Thyroid gland (tissue), 4 donors: ENCODE measurements around the gene TMEM214. TPM values are rescaled to one million over a fixed set of nuclear protein-coding genes. Genes with fewer than 3 reads are reported as not detected.

Source experiments
- DNase-seq, 2 donors: peaks; one replicate each; pipeline ENCODE4 v3.0.0-alpha.2; 2019
- H3K27ac ChIP-seq, 3 donors: fragments of 200-600 bp; sonication (generic); 1 replicate in 2 of 3; 2 replicates in 1 of 3; pipeline ENCODE4 v1.5.1; 2016 to 2019; ENCODE audit warnings: mild to moderate bottlenecking in 1 of 3, moderate library complexity in 1 of 3
- H3K27me3 ChIP-seq: fragments of 200-600 bp; sonication (generic); one replicate; pipeline ENCODE4 v1.5.1; 2019
- H3K36me3 ChIP-seq, 2 donors: fragments of 200-600 bp; sonication (generic); one replicate each; pipeline ENCODE4 v1.5.1; 2016 to 2019
- H3K4me1 ChIP-seq, 2 donors: fragments of 200-600 bp; sonication (generic); one replicate each; pipeline ENCODE4 v1.5.1; 2017 to 2019
- H3K4me3 ChIP-seq, 3 donors: fragments of 200-600 bp; sonication (generic); replicated peaks in 1 of 3; 1 replicate in 2 of 3; 2 replicates in 1 of 3; pipeline ENCODE4 v1.5.1; 2016; ENCODE audit warnings: mild to moderate bottlenecking in 1 of 3
- H3K9me3 ChIP-seq: fragments of 200-600 bp; sonication (generic); one replicate; pipeline ENCODE4 v1.5.1; 2017
- POLR2A ChIP-seq, 2 donors: fragments of 450-650 bp; IDR thresholded peaks; one replicate each; pipeline ENCODE4 v1.6.1; 2017; ENCODE audit warnings: antibody characterized with exemption in 2 of 2, mild to moderate bottlenecking in 2 of 2, moderate library complexity in 1 of 2
- WGBS, 2 donors: methylation state at CpG; one replicate each; pipeline ENCODE4 v1.1.5; 2017; 5-methylcytosine and 5-hydroxymethylcytosine counted together
- intact Hi-C: fragments of 100-400 bp; cut with DNase I; formaldehyde crosslinking; loops from one replicate; pipeline ENCODE4 v1.15.1; 2023
- total RNA-seq, 4 donors: library from RNA; depleted of rRNA; stranded (reverse); fragments of >200 nt; gene quantifications; one replicate each; pipeline ENCODE4 v1.2.3, GENCODE V29; 2016
- TF ChIP-seq, protein P1 (sequence below), 6 experiments: fragments of 200-600 bp in 3 of 6; fragments of 450-650 bp in 3 of 6; sonication (generic) in 3 of 6; IDR thresholded peaks; one replicate each; pipeline ENCODE4 v1.5.1; 2016 to 2019; ENCODE audit warnings: antibody characterized with exemption in 6 of 6, mild to moderate bottlenecking in 2 of 6, inconsistent platforms in 1 of 6, moderate library complexity in 1 of 6

The TMEM214 gene
- total RNA-seq, 4 donors from 2014 or later, result 43.3 to 93.8 (median 78.9) TPM

- 75 to 100% methylated on average over 3 of the region's 3 CpGs for WGBS, 2 donors
- H3K27ac ChIP-seq, result no peak overlapping the region
- no peaks in the 10 kb centered on the region for H3K9me3 ChIP-seq
- no peak for DNase-seq
- no peak overlapping the region for H3K4me3 ChIP-seq
- H3K4me1 ChIP-seq, result peaks cover 6 to 20% of the 10 kb centered on the region in 2 donors
- H3K36me3 ChIP-seq, result peaks cover 5 to 6% of the 10 kb centered on the region in 2 donors
- TF ChIP-seq, protein P1, sequence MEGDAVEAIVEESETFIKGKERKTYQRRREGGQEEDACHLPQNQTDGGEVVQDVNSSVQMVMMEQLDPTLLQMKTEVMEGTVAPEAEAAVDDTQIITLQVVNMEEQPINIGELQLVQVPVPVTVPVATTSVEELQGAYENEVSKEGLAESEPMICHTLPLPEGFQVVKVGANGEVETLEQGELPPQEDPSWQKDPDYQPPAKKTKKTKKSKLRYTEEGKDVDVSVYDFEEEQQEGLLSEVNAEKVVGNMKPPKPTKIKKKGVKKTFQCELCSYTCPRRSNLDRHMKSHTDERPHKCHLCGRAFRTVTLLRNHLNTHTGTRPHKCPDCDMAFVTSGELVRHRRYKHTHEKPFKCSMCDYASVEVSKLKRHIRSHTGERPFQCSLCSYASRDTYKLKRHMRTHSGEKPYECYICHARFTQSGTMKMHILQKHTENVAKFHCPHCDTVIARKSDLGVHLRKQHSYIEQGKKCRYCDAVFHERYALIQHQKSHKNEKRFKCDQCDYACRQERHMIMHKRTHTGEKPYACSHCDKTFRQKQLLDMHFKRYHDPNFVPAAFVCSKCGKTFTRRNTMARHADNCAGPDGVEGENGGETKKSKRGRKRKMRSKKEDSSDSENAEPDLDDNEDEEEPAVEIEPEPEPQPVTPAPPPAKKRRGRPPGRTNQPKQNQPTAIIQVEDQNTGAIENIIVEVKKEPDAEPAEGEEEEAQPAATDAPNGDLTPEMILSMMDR (IDR thresholded peaks at IDR 0.05), result no peak
- TF ChIP-seq POLR2A (IDR thresholded peaks at IDR 0.05), result no peak
- H3K27me3 ChIP-seq, result no peaks in the 10 kb centered on the region
- intact Hi-C loops, result no loop called here
Measured at GRCh38 chr2:27018142-27018541, 14.6 kb upstream of the TMEM214 start.

GRCh38 chr2:27019459-27019858 is 13.3 kb upstream of the TMEM214 start:
- 83 to 94% methylated on average over 9 of the region's 9 CpGs for WGBS, 2 donors
- Histone ChIP-seq H3K4me3 (no peak overlapping the region), H3K27ac (peak overlapping the region in 1 of 3 donors; percentile 23), H3K9me3 (no peaks in the 10 kb centered on the region), H3K4me1 (peaks cover 6 to 20% of the 10 kb centered on the region in 2 donors), H3K27me3 (no peaks in the 10 kb centered on the region), H3K36me3 (peaks cover 8 to 19% of the 10 kb centered on the region in 2 donors)
- TF ChIP-seq POLR2A (IDR thresholded peaks at IDR 0.05), result no peak
- TF ChIP-seq, protein P1 (IDR thresholded peaks at IDR 0.05), result no peak
- DNase-seq, result no peak
- intact Hi-C loops, result no loop called here

- no peak for DNase-seq
- Histone ChIP-seq H3K4me1 (peaks cover 5 to 19% of the 10 kb centered on the region in 2 donors), H3K4me3 (no peak overlapping the region), H3K27ac (peak overlapping the region in 2 of 3 donors; percentile 16 to 23), H3K36me3 (peaks cover 8 to 26% of the 10 kb centered on the region in 2 donors), H3K9me3 (no peaks in the 10 kb centered on the region), H3K27me3 (no peaks in the 10 kb centered on the region)
- intact Hi-C loops, result no loop called here
- 66 to 75% methylated on average over 9 of the region's 9 CpGs for WGBS, 2 donors
- TF ChIP-seq, protein P1 (IDR thresholded peaks at IDR 0.05), result no peak
- TF ChIP-seq POLR2A (IDR thresholded peaks at IDR 0.05), result no peak
Measured at GRCh38 chr2:27019931-27020855, 12.6 kb upstream of the TMEM214 start.

- Histone ChIP-seq H3K9me3 (no peaks in the 10 kb centered on the region), H3K36me3 (peaks cover 20 to 34% of the 10 kb centered on the region in 2 donors), H3K27ac (no peak overlapping the region), H3K4me1 (peaks cover 0 to 6% of the 10 kb centered on the region in 2 donors), H3K4me3 (no peak overlapping the region), H3K27me3 (no peaks in the 10 kb centered on the region)
- 85% methylated on average over 11 of the region's 11 CpGs for WGBS, 2 donors
- TF ChIP-seq, protein P1 (IDR thresholded peaks at IDR 0.05), result no peak
- TF ChIP-seq POLR2A (IDR thresholded peaks at IDR 0.05), result no peak
- no peak for DNase-seq
- intact Hi-C loops, result no loop called here
Measured at GRCh38 chr2:27021253-27022049, 11.3 kb upstream of the TMEM214 start.
